ENCODE results near the gene NCR1. TPM values are rescaled to one million over a fixed set of nuclear protein-coding genes. Genes with fewer than 3 reads are reported as not detected.
"Not testable (repeated sequence)": the region's sequence is repeated elsewhere in the genome, so short reads cannot be mapped to it uniquely, and the experiment has no call there.

The NCR1 gene
- total RNA-seq, 1 donor from 2014 or later, result not detected

DNA sequence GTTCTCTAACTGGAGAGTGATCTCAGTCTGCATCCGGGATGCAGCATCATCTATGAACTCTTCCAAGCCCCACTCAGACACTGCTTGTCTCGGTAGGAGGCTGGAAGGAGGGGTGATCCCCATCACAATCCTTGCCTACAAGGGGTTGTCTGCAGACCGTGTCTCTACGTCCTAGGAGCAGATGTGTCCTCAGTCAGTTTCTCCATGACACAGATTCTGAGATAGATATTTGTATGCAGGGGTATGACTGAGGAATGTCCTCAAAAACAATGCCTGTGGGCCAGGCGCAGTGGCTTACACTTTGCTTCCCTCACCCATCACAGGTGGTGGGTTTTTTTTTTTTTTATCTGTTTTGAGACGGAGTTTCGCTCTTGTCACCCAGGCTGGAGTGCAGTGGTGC, 871 bp downstream of the NCR1 start:
- no peak for DNase-seq (ENCODE audit: extremely low read depth, low read depth, low spot score)

DNA sequence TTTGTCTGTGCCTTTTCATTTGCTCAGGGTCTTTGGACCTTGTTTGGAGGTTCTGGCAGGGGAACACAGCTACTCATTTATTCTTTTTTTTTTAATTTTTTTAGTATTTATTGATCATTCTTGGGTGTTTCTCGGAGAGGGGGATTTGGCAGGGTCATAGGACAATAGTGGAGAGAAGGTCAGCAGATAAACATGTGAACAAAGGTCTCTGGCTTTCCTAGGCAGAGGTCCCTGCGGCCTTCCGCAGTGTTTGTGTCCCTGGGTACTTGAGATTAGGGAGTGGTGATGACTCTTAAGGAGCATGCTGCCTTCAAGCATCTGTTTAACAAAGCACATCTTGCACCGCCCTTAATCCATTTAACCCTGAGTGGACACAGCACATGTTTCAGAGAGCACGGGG, 2.0 kb downstream of the NCR1 start:
- not testable (repeated sequence) for DNase-seq (ENCODE audit: extremely low read depth, low read depth, low spot score)

DNA sequence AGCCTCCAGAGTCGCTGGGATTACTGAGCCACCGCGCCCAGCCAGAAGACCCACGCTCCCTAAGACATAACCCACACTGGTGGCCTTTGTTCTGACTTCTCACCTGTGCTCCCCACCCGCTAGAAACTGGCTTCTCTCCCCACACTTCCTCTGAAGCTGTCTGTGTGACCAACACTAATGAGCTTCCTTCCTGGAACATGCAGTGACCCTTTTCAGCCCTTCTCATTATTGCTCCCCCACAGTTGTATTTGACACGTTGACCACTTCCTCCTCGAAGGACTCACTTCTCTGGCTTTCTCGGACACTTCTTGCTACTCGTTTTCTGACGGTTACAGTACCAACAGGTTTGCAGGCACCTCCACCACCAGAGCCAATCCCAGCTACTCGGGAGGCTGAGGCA, 10.9 kb downstream of the NCR1 start:
- no peak for DNase-seq (ENCODE audit: extremely low read depth, low read depth, low spot score)

DNA sequence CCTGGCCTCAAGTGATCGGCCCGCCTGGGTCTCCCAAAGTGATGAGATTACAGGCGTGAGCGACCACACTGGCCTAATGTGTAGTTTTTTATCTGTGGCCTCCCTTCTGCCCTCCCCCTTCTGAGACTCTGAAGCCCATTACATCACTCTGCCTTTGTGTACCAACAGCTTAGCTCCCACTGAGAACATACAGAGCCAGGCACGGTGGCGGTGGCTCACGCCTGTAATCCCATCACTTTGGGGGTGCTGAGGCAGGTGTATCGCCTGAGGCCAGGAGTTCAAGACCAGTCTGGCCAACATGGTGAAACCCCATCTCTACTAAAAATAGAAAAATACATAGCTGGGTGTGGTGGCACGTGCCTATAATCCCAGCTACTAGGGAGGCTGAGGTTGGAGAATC, 12.6 kb downstream of the NCR1 start:
- DNase-seq (ENCODE audit: extremely low read depth, low read depth, low spot score), result no peak

DNA sequence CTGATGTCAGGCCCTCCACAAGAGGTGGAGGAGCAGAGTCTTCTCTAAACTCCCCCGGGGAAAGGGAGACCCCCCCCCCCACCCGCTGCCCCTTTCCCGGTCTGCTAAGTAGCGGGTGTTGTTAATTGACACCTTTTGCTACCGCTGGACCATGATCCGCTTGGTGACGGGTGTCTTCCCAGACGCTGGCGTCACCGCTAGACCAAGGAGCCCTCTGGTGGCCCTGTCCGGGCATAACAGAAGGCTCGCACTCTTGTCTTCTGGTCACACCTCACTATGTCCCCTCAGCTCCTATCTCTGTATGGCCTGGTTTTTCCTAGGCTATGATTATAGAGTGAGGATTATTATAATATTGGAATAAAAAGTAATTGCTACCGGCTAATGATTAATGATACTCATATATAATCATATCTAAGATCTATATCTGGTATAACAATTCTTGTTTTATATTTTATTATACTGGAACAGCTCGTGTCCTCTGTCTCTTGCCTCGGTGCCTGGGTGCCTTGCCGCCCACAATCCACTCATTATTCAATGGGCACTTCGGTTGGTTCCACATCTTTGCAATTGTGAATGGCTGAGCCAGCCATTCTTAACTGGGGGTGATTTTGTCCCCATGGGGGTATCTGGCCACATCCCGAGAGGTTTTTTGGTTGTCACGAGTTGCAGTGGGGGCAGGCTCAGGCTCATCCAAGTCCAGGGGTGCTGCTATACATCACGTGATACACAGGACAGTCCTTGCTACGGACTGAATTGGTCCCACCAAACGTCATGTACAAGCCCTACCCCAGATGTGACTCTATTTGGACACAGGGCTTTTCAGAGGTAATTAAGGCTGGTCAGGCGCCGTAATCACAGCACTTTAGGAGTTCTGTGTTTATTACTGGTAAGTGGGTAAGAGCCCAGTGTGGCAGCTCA, 14.0 kb downstream of the NCR1 start:
- DNase-seq (ENCODE audit: extremely low read depth, low read depth, low spot score), result not testable (repeated sequence)

DNA sequence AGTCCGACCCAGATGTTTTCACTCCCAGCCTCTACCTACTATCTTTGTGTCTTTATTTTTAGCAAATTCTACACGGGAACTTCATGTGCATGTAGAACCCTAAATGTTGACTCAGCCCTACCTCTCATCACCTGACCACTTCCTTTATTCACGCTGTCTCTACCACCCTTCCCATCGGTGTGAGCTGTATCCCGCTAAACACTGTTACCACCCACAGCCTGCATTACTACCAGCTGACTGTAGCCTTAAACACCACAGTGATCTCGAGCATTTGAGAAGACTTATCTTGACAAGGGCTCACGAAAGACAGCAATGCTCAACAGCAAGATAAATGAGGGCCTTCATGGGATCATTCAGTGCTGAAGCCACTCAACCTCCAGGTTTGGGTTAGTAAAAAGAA, 15.1 kb downstream of the NCR1 start:
- DNase-seq (ENCODE audit: extremely low read depth, low read depth, low spot score), result no peak

DNA sequence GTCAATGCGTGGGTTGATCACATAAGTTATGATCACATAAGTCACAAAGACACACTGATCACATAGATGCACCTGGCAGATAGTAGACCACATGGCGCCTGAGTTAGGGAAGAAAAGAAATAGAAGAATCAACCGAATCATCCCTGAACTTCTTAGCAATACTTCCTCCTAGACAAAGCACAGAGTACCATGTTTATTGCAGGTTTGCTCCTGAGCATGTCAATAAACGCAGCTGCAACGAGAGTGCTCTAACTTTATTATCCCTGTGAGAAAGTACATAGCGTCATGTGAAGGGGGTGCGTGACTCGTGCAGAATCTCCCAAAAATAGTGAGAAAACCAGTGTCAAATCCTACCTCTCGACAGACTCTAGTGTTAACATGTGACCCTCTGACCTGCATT, 17.3 kb downstream of the NCR1 start:
- DNase-seq (ENCODE audit: extremely low read depth, low read depth, low spot score), result no peak

DNA sequence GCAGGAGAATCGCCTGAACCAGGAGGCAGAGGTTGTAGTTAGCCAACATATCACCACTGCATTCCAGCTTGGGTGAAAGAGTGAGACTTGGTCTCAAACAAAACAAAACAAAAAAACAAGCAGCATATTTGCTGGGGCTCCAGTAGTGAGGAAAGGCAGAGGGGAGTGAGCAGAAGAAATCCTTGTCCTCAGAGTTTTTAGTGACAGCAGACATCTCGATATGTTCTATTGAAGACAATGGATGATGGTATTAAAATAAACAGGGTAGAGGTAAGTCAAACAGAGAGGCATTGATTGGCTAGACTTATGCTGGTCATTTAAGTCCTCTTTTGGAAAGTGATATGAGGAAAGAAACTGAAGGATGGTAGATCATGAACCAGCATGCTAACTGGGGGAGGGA, 22.4 kb downstream of the NCR1 start:
- DNase-seq (ENCODE audit: extremely low read depth, low read depth, low spot score), result no peak

DNA sequence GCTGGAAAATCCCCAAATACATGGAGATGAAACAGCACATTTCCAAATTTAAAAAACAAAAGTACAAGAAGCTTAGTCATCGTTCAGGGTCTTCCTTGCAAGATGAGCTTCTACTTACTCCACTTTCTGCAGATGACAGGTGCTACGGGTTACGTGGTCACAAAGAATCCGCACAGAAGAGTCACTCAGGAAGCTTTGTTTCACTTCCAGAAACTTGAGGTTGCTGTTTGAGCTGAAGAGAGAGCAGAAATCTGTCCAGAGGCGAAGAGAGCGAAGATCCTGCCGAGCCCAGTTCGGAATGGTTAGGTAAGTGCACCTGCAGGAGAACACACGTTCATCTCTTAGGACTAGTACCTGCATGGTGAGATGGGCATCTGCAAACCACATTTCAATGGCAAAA, 32.0 kb downstream of the NCR1 start:
- no peak for DNase-seq (ENCODE audit: extremely low read depth, low read depth, low spot score)

DNA sequence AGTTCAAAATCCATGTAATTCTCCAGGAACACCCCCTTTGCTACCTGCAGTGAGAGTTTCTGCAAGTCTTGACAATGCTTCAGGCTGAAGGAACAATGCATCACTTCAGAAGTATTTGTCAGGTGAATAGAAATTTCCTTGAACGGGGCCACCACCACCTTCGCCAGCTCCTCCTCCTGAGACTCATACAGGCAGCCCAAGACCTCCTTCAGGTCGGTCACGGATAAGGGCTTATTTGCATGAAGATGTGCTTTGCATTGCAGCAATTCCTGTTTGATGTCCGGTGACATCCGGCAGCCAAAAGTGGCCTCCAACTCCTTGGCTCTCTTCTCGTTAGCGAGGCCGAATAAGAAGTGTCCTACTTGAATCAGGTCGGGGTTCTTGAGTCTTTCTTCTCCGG, 33.0 kb downstream of the NCR1 start:
- DNase-seq (ENCODE audit: extremely low read depth, low read depth, low spot score), result no peak

DNA sequence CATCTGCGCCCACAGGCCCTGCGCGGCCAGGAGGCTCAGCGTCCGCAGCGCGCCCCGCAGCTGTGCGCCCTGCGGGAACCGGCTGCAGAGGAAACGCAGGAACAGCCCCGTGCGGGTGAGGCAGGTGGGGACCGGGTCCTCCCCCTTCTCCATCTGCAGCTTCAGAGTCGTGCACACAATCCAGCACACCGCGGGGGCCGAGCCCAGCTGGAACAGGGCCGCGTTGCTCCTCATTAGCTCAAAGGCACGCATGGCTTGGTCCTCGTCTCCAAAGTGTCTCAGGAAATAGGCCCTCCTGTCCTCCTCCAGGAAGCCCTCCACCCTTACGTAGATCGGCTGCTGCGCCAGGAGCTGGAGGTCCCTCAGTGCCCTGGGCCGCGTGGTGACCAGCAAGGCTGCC, 33.6 kb downstream of the NCR1 start:
- not testable (repeated sequence) for DNase-seq (ENCODE audit: extremely low read depth, low read depth, low spot score)

DNA sequence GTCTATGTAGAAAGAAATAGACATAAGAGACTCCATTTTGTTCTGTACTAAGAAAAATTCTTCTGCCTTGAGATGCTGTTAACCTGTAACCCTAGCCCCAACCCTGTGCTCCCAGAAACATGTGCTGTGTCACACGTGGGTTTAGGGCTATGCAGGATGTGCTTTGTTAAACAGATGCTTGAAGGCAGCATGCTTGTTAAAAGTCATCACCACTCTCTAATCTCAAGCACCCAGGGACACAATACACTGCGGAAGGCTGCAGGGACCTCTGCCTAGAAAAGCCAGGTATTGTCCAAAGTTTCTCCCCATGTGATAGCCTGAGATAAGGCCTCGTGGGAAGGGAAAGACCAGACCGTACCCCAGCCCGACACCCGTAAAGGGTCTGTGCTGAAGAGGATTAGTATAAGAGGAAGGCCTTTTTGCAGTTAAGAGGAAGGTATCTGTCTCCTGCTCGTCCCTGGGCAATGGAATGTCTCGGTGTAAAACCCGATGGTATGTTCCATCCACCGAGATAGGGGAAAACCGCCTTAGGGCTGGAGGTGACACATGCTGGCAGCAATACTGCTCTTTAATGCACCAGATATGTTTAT, 37.9 kb downstream of the NCR1 start:
- not testable (repeated sequence) for DNase-seq (ENCODE audit: extremely low read depth, low read depth, low spot score)

DNA sequence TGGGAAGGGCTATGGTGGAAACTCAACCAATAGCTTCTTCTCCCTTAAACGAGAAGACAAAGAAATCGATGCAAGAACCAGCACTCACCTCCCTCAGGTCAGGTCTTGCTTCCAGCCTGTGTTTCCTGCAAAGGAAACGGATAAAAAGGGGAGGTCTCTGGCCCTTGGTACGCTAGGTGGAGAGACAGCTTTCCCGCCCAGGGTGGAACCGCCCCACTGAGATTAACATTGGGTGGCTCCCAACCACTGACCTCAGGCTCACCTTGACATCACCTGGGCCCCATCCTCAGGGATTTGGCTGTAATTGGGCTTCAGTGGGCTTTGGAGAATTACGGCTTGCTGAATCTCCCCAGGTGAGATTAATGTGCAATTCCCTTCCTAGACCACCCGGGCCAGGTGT, 41.4 kb downstream of the NCR1 start, which contains the start of gene NLRP7:
Gene NLRP7, minus strand, starts transcription at position 150 of the 400 bp plus-strand sequence.
- DNase-seq (ENCODE audit: extremely low read depth, low read depth, low spot score), result no peak

DNA sequence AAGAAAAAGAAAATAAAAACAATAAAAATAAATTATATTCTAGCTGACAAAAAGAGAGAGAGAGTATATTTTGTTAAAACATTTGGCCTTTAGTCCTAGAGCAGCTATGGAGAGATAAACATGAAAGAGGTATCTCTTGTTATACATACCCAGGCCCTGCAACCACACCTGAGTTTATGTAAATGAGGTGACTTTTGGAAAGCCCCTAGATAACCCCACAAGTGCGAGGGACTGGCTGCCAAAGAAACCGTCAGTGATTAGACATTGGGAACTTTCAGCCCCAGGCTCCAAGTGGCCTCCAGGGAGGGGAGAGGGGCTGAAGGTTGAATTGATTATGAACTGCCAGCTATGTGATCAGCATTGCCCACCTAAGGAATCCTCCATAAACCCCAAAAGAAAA, 43.5 kb downstream of the NCR1 start:
- no peak for DNase-seq (ENCODE audit: extremely low read depth, low read depth, low spot score)

DNA sequence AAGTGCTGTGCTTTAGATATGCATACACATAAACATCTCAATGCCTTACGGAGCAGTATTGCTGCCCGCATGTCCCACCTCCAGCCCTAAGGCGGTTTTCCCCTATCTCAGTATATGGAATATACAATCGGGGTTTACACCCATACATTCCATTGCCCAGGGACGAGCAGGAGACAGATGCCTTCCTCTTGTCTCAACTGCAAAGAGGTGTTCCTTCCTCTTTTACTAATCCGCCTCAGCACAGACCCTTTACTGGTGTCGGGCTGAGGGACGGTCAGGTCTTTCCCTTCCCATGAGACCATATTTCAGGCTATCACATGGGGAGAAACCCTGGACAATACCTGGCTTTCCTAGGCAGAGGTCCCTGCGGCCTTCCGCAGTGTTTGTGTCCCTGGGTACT, 44.6 kb downstream of the NCR1 start:
- DNase-seq (ENCODE audit: extremely low read depth, low read depth, low spot score), result not testable (repeated sequence)

DNA sequence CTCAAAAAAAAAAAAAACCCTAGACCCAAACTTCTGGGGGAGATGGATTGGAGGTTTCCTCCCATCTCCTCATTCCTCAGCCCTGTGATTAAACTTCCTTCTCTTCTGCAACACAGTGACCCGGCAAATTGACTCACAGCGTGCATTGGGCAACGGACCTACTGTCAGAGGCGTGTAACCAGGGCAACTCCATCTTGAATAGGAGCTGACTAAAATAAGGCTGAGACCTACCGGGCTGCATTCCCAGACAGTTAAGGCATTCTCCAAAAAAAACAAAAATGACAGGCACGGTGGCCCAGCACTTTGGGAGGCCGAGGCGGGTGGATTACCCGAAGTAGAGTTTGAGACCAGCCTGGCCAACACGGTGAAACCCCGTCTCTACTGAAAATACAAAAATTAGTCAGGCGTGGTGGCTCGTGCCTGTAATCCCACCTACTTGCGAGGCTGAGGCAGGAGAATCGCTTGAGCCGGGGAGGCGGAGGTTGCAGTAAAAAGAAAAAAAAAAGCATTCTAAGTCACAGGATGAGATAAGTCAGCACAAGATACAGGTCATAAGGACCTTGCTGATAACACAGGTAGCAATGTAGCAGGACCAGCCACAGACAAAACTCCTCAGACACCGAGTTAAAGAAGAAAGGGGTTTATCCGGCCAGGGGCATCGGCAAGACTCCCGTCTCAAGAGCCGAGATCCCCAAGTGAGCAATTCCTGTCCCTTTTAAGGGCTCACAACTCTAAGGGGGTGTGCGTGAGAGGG, 46.8 kb downstream of the NCR1 start:
- DNase-seq (ENCODE audit: extremely low read depth, low read depth, low spot score), result no peak

DNA sequence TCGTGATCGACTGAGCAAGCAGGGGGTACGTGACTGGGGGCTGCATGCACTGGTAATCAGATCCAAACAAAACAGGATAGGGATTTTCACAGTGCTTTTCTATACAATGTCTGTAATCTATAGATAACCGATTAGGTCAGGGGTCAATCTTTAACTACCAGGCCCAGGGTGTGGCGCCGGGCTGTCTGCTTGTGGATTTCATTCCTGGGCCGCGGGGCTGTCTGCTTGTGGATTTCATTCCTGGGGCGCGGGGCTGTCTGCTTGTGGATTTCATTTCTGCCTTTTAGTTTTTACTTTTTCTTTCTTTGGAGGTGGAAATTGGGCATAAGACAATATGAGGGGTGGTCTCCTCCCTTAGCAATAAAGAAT, 47.4 kb downstream of the NCR1 start:
- not testable (repeated sequence) for DNase-seq (ENCODE audit: extremely low read depth, low read depth, low spot score)

DNA sequence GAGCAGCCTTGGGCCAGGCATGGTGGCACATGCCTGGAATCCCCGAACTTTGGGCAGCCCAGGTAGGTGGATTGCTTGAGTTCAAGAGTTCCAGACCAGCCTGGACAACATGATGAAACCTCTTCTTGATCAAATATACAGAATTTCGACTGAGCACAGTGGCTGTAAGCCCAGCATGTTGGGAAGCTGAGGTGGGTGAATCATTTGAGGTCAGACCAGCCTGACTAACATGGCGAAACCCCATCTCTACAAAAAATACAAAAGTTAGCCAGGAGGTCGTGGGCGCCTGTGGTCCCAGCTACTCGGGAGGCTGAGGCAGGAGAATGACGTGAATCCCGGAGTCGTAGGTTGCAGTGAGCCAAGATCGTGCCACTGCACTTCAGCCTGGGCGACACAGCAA, 49.4 kb downstream of the NCR1 start:
- no peak for DNase-seq (ENCODE audit: extremely low read depth, low read depth, low spot score)

DNA sequence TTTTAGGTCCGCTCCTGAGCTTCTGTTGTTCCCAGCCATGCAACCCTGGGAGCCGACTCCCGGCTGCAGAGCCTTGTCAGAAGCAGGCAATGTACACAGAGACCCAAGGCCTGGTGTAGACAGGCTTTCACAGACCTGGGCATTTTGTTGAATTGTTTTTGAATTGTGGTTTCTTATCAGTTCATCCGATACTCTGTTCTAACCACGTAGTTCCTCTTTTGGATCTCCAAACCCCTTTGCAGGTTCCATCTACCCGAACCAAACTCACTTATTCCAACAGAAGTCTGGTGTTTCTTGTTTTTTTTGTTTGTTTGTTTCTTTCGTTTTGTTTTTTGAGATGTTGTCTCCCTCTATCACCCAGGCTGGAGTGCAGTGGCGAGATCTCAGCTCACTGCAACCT, 53.9 kb downstream of the NCR1 start:
- DNase-seq (ENCODE audit: extremely low read depth, low read depth, low spot score), result no peak
